SK-N-SH (cell line): ENCODE data around the gene BCAR3. TPM values are rescaled to one million over a fixed set of nuclear protein-coding genes. Genes with fewer than 3 reads are reported as not detected.

Experiments
- CTCF ChIA-PET: fragments of 300-600, 350-600 bp; formaldehyde crosslinking; extraction: SDS; loops from one replicate; lab custom pipeline; 2021; lab: Yijun Ruan, JAX
- POLR2A ChIA-PET: fragments of 350-600 bp; sonication (Branson Sonifier 250); formaldehyde crosslinking; extraction: SDS; loops from one replicate; lab custom pipeline; 2020; ENCODE audit warnings: antibody characterized with exemption, inconsistent platforms; lab: Yijun Ruan, JAX
- DNase-seq: peaks from one replicate; pipeline ENCODE4 v3.0.0; 2012
- H2AFZ ChIP-seq: fragments of 200-600 bp; sonication (generic); 2 replicates; pipeline ENCODE4 v1.8.1; 2016; ENCODE audit warnings: antibody characterized with exemption, mild to moderate bottlenecking, low read depth
- H3F3A ChIP-seq: fragments of 200-600 bp; sonication (generic); replicated peaks from 2 replicates; pipeline ENCODE3; 2016; ENCODE audit warnings: antibody characterized with exemption, mild to moderate bottlenecking; ENCODE audit not compliant: insufficient read depth
- H3K27ac ChIP-seq, 2 experiments: fragments of 200-500 bp in 1 of 2; fragments of 200-600 bp in 1 of 2; sonication (Bioruptor generic) in 1 of 2; sonication (generic), shearing (Covaris generic) in 1 of 2; 2 replicates each; pipeline versions ENCODE4 v1.5.1 to v1.6.1; 2014 to 2016; ENCODE audit warnings: low read depth in 2 of 2, inconsistent platforms in 1 of 2, low read length in 1 of 2, mild to moderate bottlenecking in 1 of 2, mixed read lengths in 1 of 2
- H3K27me3 ChIP-seq: fragments of 200-600 bp; sonication (generic), shearing (Covaris generic); 2 replicates; pipeline ENCODE4 v1.6.1; 2016; ENCODE audit warnings: mixed run types; ENCODE audit not compliant: insufficient read depth
- H3K36me3 ChIP-seq, 2 experiments: fragments of 200-500 bp in 1 of 2; fragments of 200-600 bp in 1 of 2; sonication (Bioruptor generic) in 1 of 2; sonication (generic) in 1 of 2; replicated peaks in 1 of 2; 2 replicates each; pipeline versions ENCODE3 to v1.5.1; 2014 to 2016; ENCODE audit warnings: low read length in 1 of 2, mild to moderate bottlenecking in 1 of 2; ENCODE audit not compliant: insufficient read depth in 2 of 2, control insufficient read depth in 1 of 2
- H3K4me1 ChIP-seq, 2 experiments: fragments of 200-500 bp in 1 of 2; fragments of 200-600 bp in 1 of 2; sonication (Bioruptor generic) in 1 of 2; sonication (generic), shearing (Covaris generic) in 1 of 2; 2 replicates each; pipeline versions ENCODE4 v1.5.1 to v1.6.1; 2014 to 2016; ENCODE audit warnings: low read depth in 1 of 2, low read length in 1 of 2, mixed run types in 1 of 2; ENCODE audit not compliant: insufficient read depth in 2 of 2, control insufficient read depth in 1 of 2
- H3K4me2 ChIP-seq: fragments of 200-600 bp; sonication (generic), shearing (Covaris generic); 2 replicates; pipeline ENCODE4 v1.6.1; 2017; ENCODE audit warnings: mixed run types
- H3K4me3 ChIP-seq, 2 experiments: fragments of 200-500 bp in 1 of 2; fragments of 200-600 bp in 1 of 2; sonication (Bioruptor generic) in 1 of 2; sonication (generic), shearing (Covaris generic) in 1 of 2; 2 replicates each; pipeline versions ENCODE4 v1.5.1 to v1.8.1; 2014 to 2016; ENCODE audit warnings: low read depth in 2 of 2, inconsistent platforms in 1 of 2, low read length in 1 of 2, mild to moderate bottlenecking in 1 of 2, mixed read lengths in 1 of 2, moderate library complexity in 1 of 2
- H3K79me2 ChIP-seq: fragments of 200-600 bp; sonication (generic); 2 replicates; pipeline ENCODE4 v1.8.1; 2017; ENCODE audit warnings: mild to moderate bottlenecking; ENCODE audit not compliant: insufficient read depth
- H3K9ac ChIP-seq: fragments of 200-600 bp; sonication (generic); 2 replicates; pipeline ENCODE4 v1.6.1; 2017; ENCODE audit warnings: mixed run types
- H3K9me2 ChIP-seq: fragments of 200-600 bp; sonication (generic); 2 replicates; pipeline ENCODE4 v1.6.1; 2017; ENCODE audit warnings: mixed run types
- H3K9me3 ChIP-seq: fragments of 200-600 bp; sonication (generic); 2 replicates; pipeline ENCODE4 v1.6.1; 2017; ENCODE audit warnings: mixed run types, mild to moderate bottlenecking, moderate library complexity
- H4K20me1 ChIP-seq: fragments of 200-600 bp; sonication (generic); 2 replicates; pipeline ENCODE4 v1.6.1; 2017; ENCODE audit warnings: mild to moderate bottlenecking, mixed run types; ENCODE audit not compliant: insufficient read depth
- EP300 ChIP-seq, 2 experiments: IDR thresholded peaks; 2 replicates each; pipeline versions ENCODE4 v1.4.0 to v1.6.1; 2012; ENCODE audit warnings: borderline replicate concordance in 1 of 2, low read depth in 1 of 2, low read length in 1 of 2
- EZH2phosphoT487 ChIP-seq: fragments of 200-600 bp; sonication (generic); IDR thresholded peaks from 2 replicates; pipeline ENCODE4 v1.6.1; 2017; ENCODE audit warnings: low read depth, mixed run types, mild to moderate bottlenecking, antibody characterized with exemption, moderate library complexity, borderline replicate concordance
- FOSL2 ChIP-seq: IDR thresholded peaks from 2 replicates; pipeline ENCODE4 v1.4.0; 2012; ENCODE audit warnings: low read depth, mild to moderate bottlenecking, moderate library complexity, borderline replicate concordance
- GABPA ChIP-seq: IDR thresholded peaks from 2 replicates; pipeline ENCODE4 v1.4.0; 2012; ENCODE audit warnings: low read depth, mild to moderate bottlenecking
- JUND ChIP-seq: IDR thresholded peaks from 2 replicates; pipeline ENCODE4 v1.4.0; 2012
- MEF2A ChIP-seq: IDR thresholded peaks from 2 replicates; pipeline ENCODE4 v1.4.0; 2012; ENCODE audit warnings: low read depth, borderline replicate concordance
- NFIC ChIP-seq: IDR thresholded peaks from 2 replicates; pipeline ENCODE4 v1.4.0; 2012; ENCODE audit warnings: borderline replicate concordance
- POLR2AphosphoS5 ChIP-seq: IDR thresholded peaks from 2 replicates; pipeline ENCODE4 v1.6.1; 2012; ENCODE audit warnings: low read depth, low read length
- RXRA ChIP-seq: IDR thresholded peaks from 2 replicates; pipeline ENCODE4 v1.4.0; 2012; ENCODE audit warnings: low read depth, mild to moderate bottlenecking, borderline replicate concordance
- TAF1 ChIP-seq: IDR thresholded peaks from 2 replicates; pipeline ENCODE4 v1.6.1; 2012; ENCODE audit warnings: low read depth, mild to moderate bottlenecking, low read length, moderate library complexity, borderline replicate concordance
- TCF12 ChIP-seq: IDR thresholded peaks from 2 replicates; pipeline ENCODE4 v1.4.0; 2012
- TEAD4 ChIP-seq: IDR thresholded peaks from 2 replicates; pipeline ENCODE4 v1.4.0; 2012; ENCODE audit warnings: mild to moderate bottlenecking, borderline replicate concordance; ENCODE audit not compliant: insufficient read depth
- WGBS: methylation state at CpG from one replicate; pipeline ENCODE4 v1.1.6; 2017; ENCODE audit warnings: low lambda C conversion rate; 5-methylcytosine and 5-hydroxymethylcytosine counted together
- polyA plus RNA-seq, 3 experiments: library from polyadenylated mRNA; depleted of rRNA; stranded (reverse); fragments of >200 nt; gene quantifications; 2 replicates each; pipeline ENCODE4 v1.2.3, GENCODE V29; 2012
- TF ChIP-seq, protein P1 (sequence below): IDR thresholded peaks from 2 replicates; pipeline ENCODE4; 2012
- TF ChIP-seq, protein P2 (sequence below): IDR thresholded peaks from 2 replicates; pipeline ENCODE4 v1.6.1; 2012; ENCODE audit warnings: mild to moderate bottlenecking, low read depth, low read length, moderate library complexity
- TF ChIP-seq, protein P3 (sequence below): fragments of 150-350 bp; IDR thresholded peaks from 2 replicates; pipeline ENCODE4 v1.6.1; 2017; ENCODE audit warnings: antibody characterized with exemption, low read length, low read depth, borderline replicate concordance
- TF ChIP-seq, protein P4 (sequence below): IDR thresholded peaks from 2 replicates; pipeline ENCODE4 v1.4.0; 2012; ENCODE audit warnings: low read depth

Gene BCAR3
- polyA plus RNA-seq, 1 of the 3 experiments (the other 2 are of a cell fraction) = 58.4 TPM

DNA sequence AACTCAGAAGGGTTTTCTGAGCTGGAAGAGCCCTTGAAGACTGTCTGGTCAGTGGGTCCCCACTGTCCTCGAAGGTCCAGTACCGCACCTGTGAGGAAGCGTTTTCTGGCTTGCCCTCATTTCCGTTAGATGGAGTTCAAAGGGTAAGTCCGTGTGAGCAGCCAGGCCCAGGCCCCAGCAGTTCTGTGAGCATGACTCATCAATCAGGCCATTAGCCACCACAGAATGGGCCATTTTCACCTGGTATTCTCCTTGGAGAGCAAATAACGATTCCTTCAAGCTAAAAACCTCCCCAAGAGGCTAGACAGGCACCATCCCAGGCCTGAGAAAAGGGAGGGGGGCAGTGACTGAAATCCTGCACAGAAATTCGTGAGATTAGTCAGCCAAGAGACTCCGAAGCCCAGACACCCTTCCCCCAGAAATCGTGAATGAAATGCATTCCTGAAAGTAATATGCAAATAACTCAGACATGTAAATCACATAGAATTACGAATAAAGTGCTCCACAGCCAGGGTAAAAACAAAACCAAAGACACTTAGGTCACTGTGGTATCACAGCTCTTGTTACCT, 66.0 kb downstream of the BCAR3 start:
- Histone ChIP-seq H3K4me2 (peak overlapping the region; percentile 60), H3K27ac (peak overlapping the region; percentile 97 to 98), H3K9me2 (no peaks in the 10 kb centered on the region), H3K79me2 (peaks cover 98% of the 10 kb centered on the region), H3K9me3 (no peaks in the 10 kb centered on the region), H3K9ac (peak overlapping the region; percentile 52), H3K36me3 (no peaks in the 10 kb centered on the region), H3F3A (peaks cover 65% of the 10 kb centered on the region), H4K20me1 (peaks cover 13% of the 10 kb centered on the region; the same call in 1 of the 2 replicates), H2AFZ (no peak overlapping the region), H3K27me3 (no peaks in the 10 kb centered on the region), H3K4me1 (peaks cover 79 to 85% of the 10 kb centered on the region in 2 experiments), H3K4me3 (no peak overlapping the region)
- CTCF ChIA-PET = interaction anchor here (1.6 to 28.6 kb wide), 2 partner anchors 14 to 201 kb away, joined by 3 to 591 read pairs; no protein-coding TSS in a partner anchor
- POLR2A ChIA-PET = interaction anchor here (1.4 kb wide), 1 partner anchor 10 kb away, joined by 3 read pairs; no protein-coding TSS in a partner anchor
- 19% methylated on average over 8 of the region's 10 CpGs for WGBS
- no peak for DNase-seq
- TF ChIP-seq TCF12 (peak; percentile 67), RXRA (peak; percentile 64; the same call in 1 of the 2 replicates), POLR2AphosphoS5 (peak; percentile 16; the same call in 1 of the 2 replicates), TAF1 (no peak), GABPA (peak; percentile 30), EP300 (IDR thresholded peaks at IDR 0.05; ENCODE audit: borderline replicate concordance in 1 of 2, low read depth in 1 of 2, low read length in 1 of 2) (peak in 1 of 2 experiments; percentile 39; a peak in 1 of 4 replicates), NFIC (no peak; the same call in 1 of the 2 replicates), EZH2phosphoT487 (no peak), JUND (peak; percentile 54; the same call in 1 of the 2 replicates), MEF2A (no peak), FOSL2 (peak; percentile 60), TEAD4 (peak; percentile 66; the same call in 1 of the 2 replicates)
- TF ChIP-seq, protein P1, sequence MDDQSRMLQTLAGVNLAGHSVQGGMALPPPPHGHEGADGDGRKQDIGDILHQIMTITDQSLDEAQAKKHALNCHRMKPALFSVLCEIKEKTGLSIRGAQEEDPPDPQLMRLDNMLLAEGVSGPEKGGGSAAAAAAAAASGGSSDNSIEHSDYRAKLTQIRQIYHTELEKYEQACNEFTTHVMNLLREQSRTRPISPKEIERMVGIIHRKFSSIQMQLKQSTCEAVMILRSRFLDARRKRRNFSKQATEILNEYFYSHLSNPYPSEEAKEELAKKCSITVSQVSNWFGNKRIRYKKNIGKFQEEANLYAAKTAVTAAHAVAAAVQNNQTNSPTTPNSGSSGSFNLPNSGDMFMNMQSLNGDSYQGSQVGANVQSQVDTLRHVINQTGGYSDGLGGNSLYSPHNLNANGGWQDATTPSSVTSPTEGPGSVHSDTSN = peak; percentile 47; the same call in 1 of the 2 replicates
- TF ChIP-seq, protein P2, sequence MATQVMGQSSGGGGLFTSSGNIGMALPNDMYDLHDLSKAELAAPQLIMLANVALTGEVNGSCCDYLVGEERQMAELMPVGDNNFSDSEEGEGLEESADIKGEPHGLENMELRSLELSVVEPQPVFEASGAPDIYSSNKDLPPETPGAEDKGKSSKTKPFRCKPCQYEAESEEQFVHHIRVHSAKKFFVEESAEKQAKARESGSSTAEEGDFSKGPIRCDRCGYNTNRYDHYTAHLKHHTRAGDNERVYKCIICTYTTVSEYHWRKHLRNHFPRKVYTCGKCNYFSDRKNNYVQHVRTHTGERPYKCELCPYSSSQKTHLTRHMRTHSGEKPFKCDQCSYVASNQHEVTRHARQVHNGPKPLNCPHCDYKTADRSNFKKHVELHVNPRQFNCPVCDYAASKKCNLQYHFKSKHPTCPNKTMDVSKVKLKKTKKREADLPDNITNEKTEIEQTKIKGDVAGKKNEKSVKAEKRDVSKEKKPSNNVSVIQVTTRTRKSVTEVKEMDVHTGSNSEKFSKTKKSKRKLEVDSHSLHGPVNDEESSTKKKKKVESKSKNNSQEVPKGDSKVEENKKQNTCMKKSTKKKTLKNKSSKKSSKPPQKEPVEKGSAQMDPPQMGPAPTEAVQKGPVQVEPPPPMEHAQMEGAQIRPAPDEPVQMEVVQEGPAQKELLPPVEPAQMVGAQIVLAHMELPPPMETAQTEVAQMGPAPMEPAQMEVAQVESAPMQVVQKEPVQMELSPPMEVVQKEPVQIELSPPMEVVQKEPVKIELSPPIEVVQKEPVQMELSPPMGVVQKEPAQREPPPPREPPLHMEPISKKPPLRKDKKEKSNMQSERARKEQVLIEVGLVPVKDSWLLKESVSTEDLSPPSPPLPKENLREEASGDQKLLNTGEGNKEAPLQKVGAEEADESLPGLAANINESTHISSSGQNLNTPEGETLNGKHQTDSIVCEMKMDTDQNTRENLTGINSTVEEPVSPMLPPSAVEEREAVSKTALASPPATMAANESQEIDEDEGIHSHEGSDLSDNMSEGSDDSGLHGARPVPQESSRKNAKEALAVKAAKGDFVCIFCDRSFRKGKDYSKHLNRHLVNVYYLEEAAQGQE = peak; percentile 23; the same call in 1 of the 2 replicates
- TF ChIP-seq, protein P3, sequence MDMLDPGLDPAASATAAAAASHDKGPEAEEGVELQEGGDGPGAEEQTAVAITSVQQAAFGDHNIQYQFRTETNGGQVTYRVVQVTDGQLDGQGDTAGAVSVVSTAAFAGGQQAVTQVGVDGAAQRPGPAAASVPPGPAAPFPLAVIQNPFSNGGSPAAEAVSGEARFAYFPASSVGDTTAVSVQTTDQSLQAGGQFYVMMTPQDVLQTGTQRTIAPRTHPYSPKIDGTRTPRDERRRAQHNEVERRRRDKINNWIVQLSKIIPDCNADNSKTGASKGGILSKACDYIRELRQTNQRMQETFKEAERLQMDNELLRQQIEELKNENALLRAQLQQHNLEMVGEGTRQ = no peak
- TF ChIP-seq, protein P4, sequence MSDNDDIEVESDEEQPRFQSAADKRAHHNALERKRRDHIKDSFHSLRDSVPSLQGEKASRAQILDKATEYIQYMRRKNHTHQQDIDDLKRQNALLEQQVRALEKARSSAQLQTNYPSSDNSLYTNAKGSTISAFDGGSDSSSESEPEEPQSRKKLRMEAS = peak; percentile 30; the same call in 1 of the 2 replicates
